Measurements from ENCODE around the gene RNF19B. TPM values are rescaled to one million over a fixed set of nuclear protein-coding genes. Genes with fewer than 3 reads are reported as not detected.

RNF19B gene
- total and polyA plus RNA-seq, 4 donors, result 13.6 to 35.5 (median 27.7) TPM

DNA sequence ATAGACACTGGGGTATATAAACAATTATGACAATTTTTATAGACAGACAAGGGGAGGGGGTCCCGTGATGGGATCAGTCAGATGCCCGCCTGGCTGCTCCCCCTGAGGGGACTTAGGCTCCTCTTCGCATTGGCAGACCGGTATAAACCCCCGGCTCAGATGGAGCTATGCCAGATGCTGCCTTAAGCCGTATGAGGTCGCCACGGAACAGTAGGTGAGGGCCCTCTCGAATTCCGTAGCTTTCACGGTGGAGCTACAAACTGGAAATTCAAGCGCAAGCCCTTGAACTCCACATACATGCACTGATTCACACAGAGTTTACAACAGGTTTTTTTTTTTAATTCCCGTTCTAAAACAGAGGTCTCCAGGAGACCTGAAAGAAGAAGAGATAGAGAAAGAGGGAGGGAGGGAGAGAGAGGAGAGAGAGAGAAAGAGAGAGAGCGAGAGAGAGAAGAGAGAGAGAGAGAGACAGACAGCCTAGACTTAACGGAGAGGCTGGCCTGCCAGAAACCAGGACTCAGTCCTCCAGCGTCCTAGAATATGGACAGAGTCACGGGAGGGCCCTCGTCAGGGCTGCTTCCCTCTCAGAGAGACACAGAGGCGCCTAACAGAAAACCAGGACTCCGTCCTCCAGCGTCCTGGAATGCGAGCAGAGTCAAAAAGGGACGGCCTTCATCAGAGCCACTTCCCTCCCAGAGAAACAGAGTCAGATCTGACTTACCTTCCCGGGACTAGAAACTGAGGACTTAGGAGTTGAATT lies 39.0 kb downstream of the RNF19B start:
- H3K4me1 ChIP-seq (ENCODE audit: control insufficient read depth, insufficient read depth, low read length), result peaks cover 18% of the 10 kb centered on the region
- H3K4me3 ChIP-seq (ENCODE audit: low read depth, low read length), result no peak overlapping the region
- DNase-seq (ENCODE audit: low read depth in 4 of 6, low spot score in 6 of 6), result peak in 2 of 6 donors; percentile 40 to 69

DNA sequence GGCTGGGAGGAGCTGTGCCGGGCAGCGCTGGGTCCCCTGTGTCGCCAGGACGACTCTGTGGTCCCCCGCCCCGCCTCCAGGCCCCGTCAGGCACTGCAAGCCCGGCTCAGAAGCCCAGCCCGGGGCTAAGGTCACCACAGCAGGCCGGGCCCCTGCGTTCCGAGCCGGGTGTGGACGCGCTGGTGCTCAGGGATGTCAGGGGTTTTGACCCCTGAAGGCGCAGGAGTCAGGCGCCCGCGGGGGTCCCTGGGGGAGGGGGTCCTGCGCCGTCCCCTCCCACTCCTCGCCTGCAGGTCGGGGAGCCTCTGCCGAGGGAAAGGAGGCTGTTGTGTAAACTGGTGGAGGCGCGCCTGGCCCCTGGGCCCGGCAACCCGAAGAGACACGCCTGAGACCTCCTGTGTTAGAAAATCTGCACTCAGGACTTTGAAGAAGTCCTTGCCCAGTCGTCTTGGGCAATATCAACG lies 39.7 kb downstream of the RNF19B start:
- peak in 1 of 6 donors; percentile 17 for DNase-seq (ENCODE audit: low read depth in 4 of 6, low spot score in 6 of 6)
- Histone ChIP-seq H3K36me3 (ENCODE audit: control insufficient read depth, insufficient read depth, low read length) (no peaks in the 10 kb centered on the region), H3K4me1 (ENCODE audit: control insufficient read depth, insufficient read depth, low read length) (peaks cover 20% of the 10 kb centered on the region), H3K27ac (ENCODE audit: low read depth, low read length) (no peak overlapping the region), H3K4me3 (ENCODE audit: low read depth, low read length) (no peak overlapping the region), H3K9me3 (ENCODE audit: control insufficient read depth, insufficient read depth, low read length) (no peaks in the 10 kb centered on the region), H3K27me3 (ENCODE audit: control insufficient read depth, insufficient read depth, low read length) (peaks cover 24% of the 10 kb centered on the region)
- 5% methylated on average over 21 of the region's 31 CpGs for WGBS (ENCODE audit: insufficient coverage)

More for the DNA sequence above, 39.0 kb downstream of the RNF19B start:
- H3K36me3 ChIP-seq (ENCODE audit: control insufficient read depth, insufficient read depth, low read length), result no peaks in the 10 kb centered on the region
- H3K9me3 ChIP-seq (ENCODE audit: control insufficient read depth, insufficient read depth, low read length), result no peaks in the 10 kb centered on the region
- H3K27me3 ChIP-seq (ENCODE audit: control insufficient read depth, insufficient read depth, low read length), result peaks cover 24% of the 10 kb centered on the region
- WGBS (ENCODE audit: insufficient coverage), result 9% methylated on average over 19 of the region's 24 CpGs
- H3K27ac ChIP-seq (ENCODE audit: low read depth, low read length), result no peak overlapping the region

DNA sequence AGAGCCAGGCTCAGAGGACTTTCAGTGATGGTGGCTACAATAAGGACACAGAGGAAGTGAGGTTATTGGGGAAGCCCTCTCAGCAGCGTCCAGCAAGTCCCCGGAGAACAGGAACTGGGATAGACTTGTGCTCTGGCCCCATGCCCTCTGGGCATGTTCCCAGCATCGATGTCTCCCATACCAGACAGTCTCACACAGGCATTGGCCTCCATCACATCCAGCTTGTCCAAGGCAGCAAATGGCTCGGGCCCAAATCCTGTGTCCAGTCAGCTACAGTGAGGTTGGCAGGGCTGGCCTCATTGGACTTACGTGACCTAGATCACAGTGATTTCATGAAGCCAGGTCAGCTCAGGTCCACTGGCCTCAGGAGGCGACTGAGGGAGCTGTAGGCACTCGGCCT lies 43.8 kb downstream of the RNF19B start:
- 83% methylated on average over 6 of the region's 7 CpGs for WGBS (ENCODE audit: insufficient coverage)
- peaks cover 21% of the 10 kb centered on the region for H3K27me3 ChIP-seq (ENCODE audit: control insufficient read depth, insufficient read depth, low read length)

DNA sequence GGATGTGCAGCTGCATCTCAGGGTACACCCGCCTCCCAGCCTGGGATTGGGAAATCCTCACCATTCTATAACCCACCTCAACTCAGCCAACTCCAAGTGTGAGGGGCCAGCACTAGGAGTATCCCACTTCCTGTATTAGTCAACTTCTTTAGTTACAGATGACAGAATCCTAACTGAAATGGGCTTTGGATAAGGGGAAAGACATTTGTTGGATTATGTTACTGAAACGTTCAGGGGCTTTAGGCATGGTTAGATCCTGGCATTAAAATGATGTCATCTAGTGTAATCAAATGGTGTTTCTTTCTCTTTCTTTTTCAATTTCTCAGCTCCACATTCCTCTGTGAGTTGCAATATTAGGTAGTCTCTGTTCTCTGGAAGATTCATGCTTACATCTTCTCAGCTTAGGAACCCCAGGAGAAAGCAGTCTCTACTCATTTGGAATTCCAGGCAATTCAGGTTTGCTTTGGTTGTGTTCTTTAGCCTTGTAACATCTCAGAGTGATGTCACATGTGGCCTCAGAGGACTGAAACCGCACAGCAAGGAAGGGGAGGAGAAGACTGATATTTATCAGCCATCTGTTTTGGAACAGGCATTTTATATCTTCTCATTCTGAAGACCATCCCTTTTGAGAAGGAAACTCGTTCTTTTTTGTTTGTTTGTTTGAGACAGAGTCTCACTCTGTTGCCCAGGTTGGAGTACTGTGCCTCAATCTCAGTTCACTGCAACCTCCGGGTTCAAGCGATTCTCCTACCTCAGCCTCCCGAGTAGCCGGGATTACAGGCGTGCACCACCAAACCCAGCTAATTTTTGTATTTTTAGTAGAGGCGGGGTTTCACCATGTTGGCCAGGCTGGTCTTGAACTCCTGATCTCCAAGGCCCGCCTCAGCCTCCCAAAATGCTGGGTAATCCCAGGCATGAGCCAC lies 44.5 kb downstream of the RNF19B start:
- Histone ChIP-seq H3K9me3 (ENCODE audit: control insufficient read depth, insufficient read depth, low read length) (no peaks in the 10 kb centered on the region), H3K4me3 (ENCODE audit: low read depth, low read length) (no peak overlapping the region), H3K27ac (ENCODE audit: low read depth, low read length) (no peak overlapping the region), H3K4me1 (ENCODE audit: control insufficient read depth, insufficient read depth, low read length) (peaks cover 8% of the 10 kb centered on the region), H3K27me3 (ENCODE audit: control insufficient read depth, insufficient read depth, low read length) (peaks cover 16% of the 10 kb centered on the region), H3K36me3 (ENCODE audit: control insufficient read depth, insufficient read depth, low read length) (no peaks in the 10 kb centered on the region)
- 88% methylated on average over 5 of the region's 11 CpGs for WGBS (ENCODE audit: insufficient coverage)
- DNase-seq (ENCODE audit: low read depth in 4 of 6, low spot score in 6 of 6), result no peak

More for the DNA sequence above, 43.8 kb downstream of the RNF19B start:
- Histone ChIP-seq H3K27ac (ENCODE audit: low read depth, low read length) (no peak overlapping the region), H3K36me3 (ENCODE audit: control insufficient read depth, insufficient read depth, low read length) (no peaks in the 10 kb centered on the region), H3K4me3 (ENCODE audit: low read depth, low read length) (no peak overlapping the region), H3K4me1 (ENCODE audit: control insufficient read depth, insufficient read depth, low read length) (peaks cover 15% of the 10 kb centered on the region), H3K9me3 (ENCODE audit: control insufficient read depth, insufficient read depth, low read length) (no peaks in the 10 kb centered on the region)
- peak in 1 of 6 donors; percentile 45 for DNase-seq (ENCODE audit: low read depth in 4 of 6, low spot score in 6 of 6)

DNA sequence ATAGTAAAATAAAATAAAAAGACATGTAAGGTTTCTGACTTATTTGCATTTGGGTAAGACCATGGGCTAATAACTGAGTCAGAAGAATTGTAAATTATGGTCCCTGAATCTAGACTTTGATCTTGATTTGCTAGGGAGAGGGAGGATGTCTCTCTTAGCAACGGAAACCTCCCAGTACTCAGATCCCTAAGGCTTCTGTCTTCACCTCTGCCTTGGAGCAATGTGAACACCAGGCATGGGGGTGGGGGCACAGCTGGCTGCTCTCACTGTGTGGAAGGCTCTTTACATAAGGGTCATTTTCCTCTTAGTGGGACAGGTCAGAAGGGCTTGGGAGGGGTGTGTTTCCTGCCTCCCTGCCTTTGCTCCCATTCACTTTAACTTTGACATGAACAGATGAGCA lies 46.4 kb downstream of the RNF19B start:
- no CpG with 5 or more reads among the region's 1 CpG for WGBS (ENCODE audit: insufficient coverage)
- Histone ChIP-seq H3K9me3 (ENCODE audit: control insufficient read depth, insufficient read depth, low read length) (no peaks in the 10 kb centered on the region), H3K27me3 (ENCODE audit: control insufficient read depth, insufficient read depth, low read length) (peaks cover 3% of the 10 kb centered on the region), H3K4me1 (ENCODE audit: control insufficient read depth, insufficient read depth, low read length) (peaks cover 3% of the 10 kb centered on the region), H3K4me3 (ENCODE audit: low read depth, low read length) (no peak overlapping the region), H3K36me3 (ENCODE audit: control insufficient read depth, insufficient read depth, low read length) (no peaks in the 10 kb centered on the region), H3K27ac (ENCODE audit: low read depth, low read length) (no peak overlapping the region)
- DNase-seq (ENCODE audit: low read depth in 4 of 6, low spot score in 6 of 6), result no peak

DNA sequence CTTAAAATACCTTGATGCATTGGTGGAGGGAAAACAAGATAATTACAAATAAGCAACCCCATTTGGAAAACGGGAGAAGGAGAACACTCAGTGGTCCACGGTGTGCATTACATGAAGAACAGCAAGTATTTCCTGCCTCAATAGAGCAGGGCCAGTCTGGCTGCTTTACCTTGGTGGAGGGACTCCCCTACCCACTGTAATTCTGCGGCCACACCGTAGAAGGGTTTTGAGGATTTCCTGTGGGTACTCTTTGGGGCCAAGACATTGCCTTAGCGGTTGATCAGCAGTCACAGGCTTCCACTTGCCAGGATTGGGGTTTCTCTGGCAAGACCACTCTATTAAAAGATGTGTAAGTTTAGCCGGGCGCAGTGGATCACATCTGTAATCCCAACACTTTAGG lies 47.1 kb downstream of the RNF19B start:
- DNase-seq (ENCODE audit: low read depth in 4 of 6, low spot score in 6 of 6), result no peak
- H3K27me3 ChIP-seq (ENCODE audit: control insufficient read depth, insufficient read depth, low read length), result peaks cover under 1% of the 10 kb centered on the region
- H3K4me3 ChIP-seq (ENCODE audit: low read depth, low read length), result no peak overlapping the region
- H3K4me1 ChIP-seq (ENCODE audit: control insufficient read depth, insufficient read depth, low read length), result peaks cover 3% of the 10 kb centered on the region
- H3K9me3 ChIP-seq (ENCODE audit: control insufficient read depth, insufficient read depth, low read length), result no peaks in the 10 kb centered on the region
- no peaks in the 10 kb centered on the region for H3K36me3 ChIP-seq (ENCODE audit: control insufficient read depth, insufficient read depth, low read length)
- 80% methylated on average over 4 of the region's 7 CpGs for WGBS (ENCODE audit: insufficient coverage)
- H3K27ac ChIP-seq (ENCODE audit: low read depth, low read length), result no peak overlapping the region

DNA sequence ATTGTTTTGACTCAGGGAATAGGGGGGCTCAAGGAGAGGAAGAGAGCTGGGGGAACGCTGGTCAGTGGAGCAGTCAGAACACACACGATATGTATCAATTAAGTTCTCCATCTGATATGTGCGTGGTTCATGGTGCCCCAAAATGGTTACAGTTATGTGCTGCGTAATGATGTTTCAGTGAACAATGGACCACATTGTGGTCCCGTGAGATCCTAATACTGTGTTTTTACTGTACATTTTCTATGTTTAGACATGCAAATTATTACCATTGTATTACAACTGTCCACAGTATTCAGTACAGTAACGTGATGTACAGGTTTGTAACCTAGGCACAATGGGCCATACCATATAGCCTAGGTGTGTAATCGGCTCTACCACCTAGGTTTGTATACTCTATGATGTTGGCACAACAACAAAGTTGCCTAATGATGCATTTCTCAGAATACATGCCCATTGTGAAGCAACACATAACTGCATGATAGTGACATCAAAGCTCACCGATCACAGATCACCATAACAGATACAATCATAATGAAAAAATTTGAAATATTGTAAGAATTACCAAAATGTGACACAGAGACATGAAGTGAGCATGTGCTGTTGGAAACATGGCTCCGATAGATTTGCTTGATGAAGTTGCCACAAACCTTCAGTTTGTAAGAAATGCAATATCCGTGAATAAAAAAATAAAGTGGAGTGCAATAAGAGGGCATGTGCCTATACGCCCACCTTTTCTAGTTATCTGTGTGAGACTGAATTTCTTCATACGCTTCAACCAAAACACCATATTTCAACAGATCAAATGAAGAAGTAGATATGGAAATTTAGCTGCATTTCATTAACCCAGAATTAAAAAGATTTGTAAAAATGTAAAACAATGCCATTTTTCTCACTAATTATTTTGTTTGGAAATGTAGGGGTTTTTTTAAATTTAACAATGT lies 48.6 kb downstream of the RNF19B start:
- no peaks in the 10 kb centered on the region for H3K36me3 ChIP-seq (ENCODE audit: control insufficient read depth, insufficient read depth, low read length)
- H3K27ac ChIP-seq (ENCODE audit: low read depth, low read length), result no peak overlapping the region
- H3K4me3 ChIP-seq (ENCODE audit: low read depth, low read length), result no peak overlapping the region
- peaks cover 3% of the 10 kb centered on the region for H3K4me1 ChIP-seq (ENCODE audit: control insufficient read depth, insufficient read depth, low read length)
- WGBS (ENCODE audit: insufficient coverage), result 90% methylated on average over 3 of the region's 12 CpGs
- no peaks in the 10 kb centered on the region for H3K27me3 ChIP-seq (ENCODE audit: control insufficient read depth, insufficient read depth, low read length)
- DNase-seq (ENCODE audit: low read depth in 4 of 6, low spot score in 6 of 6), result no peak
- no peaks in the 10 kb centered on the region for H3K9me3 ChIP-seq (ENCODE audit: control insufficient read depth, insufficient read depth, low read length)

DNA sequence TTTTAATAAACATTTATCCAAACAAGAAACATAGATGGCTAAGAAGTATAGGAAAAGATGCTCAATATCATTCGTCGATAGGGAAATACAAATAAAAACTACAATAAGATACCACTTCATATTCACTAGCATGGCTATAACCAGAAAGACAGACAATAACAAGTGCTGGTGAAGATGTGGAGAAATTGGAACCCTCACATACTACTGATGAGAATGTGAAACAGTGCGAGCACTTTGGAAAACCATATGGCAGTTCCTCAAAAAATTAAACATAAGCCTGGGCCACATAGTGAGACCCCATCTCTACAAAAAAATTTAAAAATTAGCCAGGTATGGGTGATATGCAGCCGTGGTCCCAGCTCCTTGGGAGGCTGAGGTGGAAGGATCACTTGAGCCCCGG lies 54.3 kb downstream of the RNF19B start:
- WGBS (ENCODE audit: insufficient coverage), result no CpG with 5 or more reads among the region's 5 CpGs
- no peak for DNase-seq (ENCODE audit: low read depth in 4 of 6, low spot score in 6 of 6)
- no peaks in the 10 kb centered on the region for H3K9me3 ChIP-seq (ENCODE audit: control insufficient read depth, insufficient read depth, low read length)
- H3K4me1 ChIP-seq (ENCODE audit: control insufficient read depth, insufficient read depth, low read length), result no peaks in the 10 kb centered on the region
- H3K36me3 ChIP-seq (ENCODE audit: control insufficient read depth, insufficient read depth, low read length), result no peaks in the 10 kb centered on the region
- H3K27ac ChIP-seq (ENCODE audit: low read depth, low read length), result no peak overlapping the region
- no peak overlapping the region for H3K4me3 ChIP-seq (ENCODE audit: low read depth, low read length)
- H3K27me3 ChIP-seq (ENCODE audit: control insufficient read depth, insufficient read depth, low read length), result no peaks in the 10 kb centered on the region

DNA sequence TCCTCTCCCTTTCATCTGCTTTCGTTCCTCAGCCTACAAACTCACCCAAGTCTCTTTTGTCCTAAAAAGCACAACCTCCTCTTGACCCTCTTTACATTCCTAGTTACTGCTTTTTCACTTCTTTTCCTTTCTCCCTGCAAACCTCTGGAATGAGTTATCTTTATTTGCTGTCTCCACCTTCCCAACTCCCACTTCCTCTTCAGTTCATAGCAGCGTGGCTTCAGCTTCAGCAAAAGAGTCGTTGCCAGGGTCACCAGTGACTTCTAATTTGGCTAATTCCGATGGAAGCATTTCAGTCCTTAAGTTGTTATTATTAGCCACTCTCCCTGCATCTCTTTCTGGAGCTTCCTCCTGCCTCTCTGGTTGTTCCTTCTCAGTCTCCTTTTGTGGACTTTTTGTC lies 57.2 kb downstream of the RNF19B start:
- 26% methylated on average over 4 of the region's 4 CpGs for WGBS (ENCODE audit: insufficient coverage)
- Histone ChIP-seq H3K9me3 (ENCODE audit: control insufficient read depth, insufficient read depth, low read length) (no peaks in the 10 kb centered on the region), H3K27ac (ENCODE audit: low read depth, low read length) (no peak overlapping the region), H3K4me3 (ENCODE audit: low read depth, low read length) (no peak overlapping the region), H3K4me1 (ENCODE audit: control insufficient read depth, insufficient read depth, low read length) (no peaks in the 10 kb centered on the region), H3K27me3 (ENCODE audit: control insufficient read depth, insufficient read depth, low read length) (peaks cover 4% of the 10 kb centered on the region), H3K36me3 (ENCODE audit: control insufficient read depth, insufficient read depth, low read length) (no peaks in the 10 kb centered on the region)
- DNase-seq (ENCODE audit: low read depth in 4 of 6, low spot score in 6 of 6), result no peak
